NCI-H2196 treated with DMSO at 0.1 percent for 48 hours (cell line): ENCODE results near the gene AHRR.
"Not testable (repeated sequence)": the region's sequence is repeated elsewhere in the genome, so short reads cannot be mapped to it uniquely, and the experiment has no call there.

Experiments
- DNase-seq: peaks from one replicate; lab custom pipeline; 2025; ENCODE audit not compliant: unreplicated experiment; lab: John Stamatoyannopoulos, UW

The AHRR gene

GRCh38 chr5:305459-305858, 16.1 kb upstream of the AHRR start:
- no peak for DNase-seq

- DNase-seq, result no peak
These were observed 15.3 kb upstream of the AHRR start for GRCh38 chr5:306011-306805.

GRCh38 chr5:307306-307705, 14.2 kb upstream of the AHRR start:
- no peak for DNase-seq

GRCh38 chr5:307794-308579, 13.5 kb upstream of the AHRR start:
- DNase-seq, result no peak

GRCh38 chr5:308672-309271, 12.7 kb upstream of the AHRR start:
- DNase-seq, result no peak

GRCh38 chr5:309831-310230, 11.7 kb upstream of the AHRR start:
- not testable (repeated sequence) for DNase-seq

- DNase-seq, result no peak
These were observed 11.0 kb upstream of the AHRR start for GRCh38 chr5:310516-310915.

- no peak for DNase-seq
These were observed 10.5 kb upstream of the AHRR start for GRCh38 chr5:310941-311434.

GRCh38 chr5:311963-312362, 9.6 kb upstream of the AHRR start:
- DNase-seq, result no peak

- DNase-seq, result no peak
These were observed 8.7 kb upstream of the AHRR start for GRCh38 chr5:312845-313244.

GRCh38 chr5:313265-313664, 8.2 kb upstream of the AHRR start:
- DNase-seq, result no peak

GRCh38 chr5:313806-314376, 7.6 kb upstream of the AHRR start:
- DNase-seq, result no peak

GRCh38 chr5:314676-315487, 6.6 kb upstream of the AHRR start:
- DNase-seq, result no peak

GRCh38 chr5:315488-316209, 5.9 kb upstream of the AHRR start:
- no peak for DNase-seq

GRCh38 chr5:316210-317085, 5.1 kb upstream of the AHRR start:
- DNase-seq, result no peak

GRCh38 chr5:317086-317811, 4.3 kb upstream of the AHRR start:
- peak; percentile 29 for DNase-seq

GRCh38 chr5:318341-318897, 3.1 kb upstream of the AHRR start:
- no peak for DNase-seq
